Suprapubic skin (tissue), 4 donors: Measurements from ENCODE around the gene TXNIP. TPM values are rescaled to one million over a fixed set of nuclear protein-coding genes. Genes with fewer than 3 reads are reported as not detected.

Experiments used
- DNase-seq, 2 donors: peaks; one replicate each; pipeline ENCODE4 v3.0.0-alpha.2; 2019; ENCODE audit warnings: low spot score in 2 of 2
- H3K27ac ChIP-seq: fragments of 200-600 bp; sonication (generic); one replicate; pipeline ENCODE4 v1.5.1; 2019
- H3K27me3 ChIP-seq: fragments of 200-600 bp; sonication (generic); one replicate; pipeline ENCODE4 v1.5.1; 2019
- H3K36me3 ChIP-seq: fragments of 200-600 bp; sonication (generic); one replicate; pipeline ENCODE4 v1.5.1; 2019
- H3K4me1 ChIP-seq: fragments of 200-600 bp; sonication (generic); one replicate; pipeline ENCODE4 v1.5.1; 2019
- H3K4me3 ChIP-seq: fragments of 200-600 bp; sonication (generic); one replicate; pipeline ENCODE4 v1.5.1; 2019; ENCODE audit warnings: mild to moderate bottlenecking
- H3K9me3 ChIP-seq: fragments of 200-600 bp; sonication (generic); one replicate; pipeline ENCODE4 v1.5.1; 2019
- CTCF ChIP-seq, 2 donors: fragments of 200-600 bp in 1 of 2; fragments of 450-650 bp in 1 of 2; sonication (generic) in 1 of 2; IDR thresholded peaks; one replicate each; pipeline ENCODE4 v1.5.1; 2016 to 2019; ENCODE audit warnings: antibody characterized with exemption in 2 of 2, mild to moderate bottlenecking in 1 of 2, moderate library complexity in 1 of 2
- EP300 ChIP-seq: sonication (generic); formaldehyde crosslinking; IDR thresholded peaks from one replicate; pipeline ENCODE4 v1.6.1; 2017; ENCODE audit warnings: antibody characterized with exemption
- POLR2A ChIP-seq, 2 donors: fragments of 450-650 bp; IDR thresholded peaks; one replicate each; pipeline ENCODE4 v1.6.1; 2017; ENCODE audit warnings: antibody characterized with exemption in 2 of 2, mild to moderate bottlenecking in 2 of 2, moderate library complexity in 2 of 2
- POLR2AphosphoS5 ChIP-seq, 3 donors: sonication (generic); formaldehyde crosslinking; IDR thresholded peaks; one replicate each; pipeline ENCODE4 v1.6.1; 2017; ENCODE audit warnings: antibody characterized with exemption in 3 of 3
- WGBS: methylation state at CpG from one replicate; pipeline ENCODE4 v1.1.5; 2018; 5-methylcytosine and 5-hydroxymethylcytosine counted together
- total RNA-seq, 4 donors: library from RNA; depleted of rRNA; stranded (reverse); fragments of >200 nt; gene quantifications; one replicate each; pipeline ENCODE4 v1.1.0, GENCODE V29; 2016

TXNIP gene
- total RNA-seq, 4 donors from 2014 or later: 2,326 to 8,649 (median 2,541) TPM

DNA sequence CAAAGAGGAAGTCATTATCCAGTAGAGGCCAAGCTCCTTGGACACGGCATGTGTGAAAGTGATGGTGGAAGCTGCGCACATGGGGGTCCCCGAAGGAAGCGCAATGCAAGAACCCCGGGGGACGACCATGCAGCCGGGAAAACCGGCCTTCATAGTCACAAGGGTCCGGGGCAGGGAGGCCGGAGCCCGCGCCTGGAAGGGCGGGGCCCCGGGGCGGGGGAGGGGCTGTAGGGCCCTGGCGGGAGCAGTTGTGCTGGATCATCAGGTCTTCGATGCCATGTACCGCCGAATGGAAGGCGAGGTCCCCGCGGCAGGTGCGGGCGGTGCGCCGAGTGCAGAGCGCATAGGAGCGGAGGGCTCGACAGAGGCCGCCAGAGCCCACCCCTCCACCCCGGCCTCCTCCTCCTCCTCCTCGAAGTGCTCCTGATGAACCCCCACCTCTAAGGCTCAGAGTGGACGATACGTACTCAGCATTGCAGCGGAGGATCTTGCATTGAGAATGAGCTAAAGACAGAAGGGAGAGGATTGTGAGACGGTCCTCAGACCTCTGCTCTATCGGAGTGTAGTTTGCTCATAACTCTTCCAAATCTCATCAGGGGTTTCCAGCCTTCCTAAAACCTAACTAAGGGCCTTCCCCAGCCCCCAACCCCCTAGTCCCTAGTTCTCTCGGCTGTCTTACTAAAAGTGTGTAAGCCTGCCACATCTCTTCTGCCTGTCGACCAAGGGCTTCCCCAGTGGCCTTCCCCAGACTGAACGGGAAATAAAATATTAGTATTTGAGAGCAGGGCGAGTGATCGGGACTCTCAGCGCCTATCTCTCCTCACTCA, 23.1 kb upstream of the TXNIP start:
- H3K27ac ChIP-seq: no peak overlapping the region
- DNase-seq: peak in 1 of 2 donors; percentile 53
- H3K9me3 ChIP-seq: no peaks in the 10 kb centered on the region
- no peak for TF ChIP-seq CTCF (IDR thresholded peaks at IDR 0.05)
- TF ChIP-seq POLR2A (IDR thresholded peaks at IDR 0.05): no peak
- TF ChIP-seq EP300: no peak
- TF ChIP-seq POLR2AphosphoS5 (IDR thresholded peaks at IDR 0.05): no peak
- peaks cover 9% of the 10 kb centered on the region for H3K4me1 ChIP-seq
- H3K4me3 ChIP-seq: peak overlapping the region; percentile 33
- H3K36me3 ChIP-seq: no peaks in the 10 kb centered on the region
- 31% methylated on average over 24 of the region's 43 CpGs for WGBS
- peaks cover 30% of the 10 kb centered on the region for H3K27me3 ChIP-seq

DNA sequence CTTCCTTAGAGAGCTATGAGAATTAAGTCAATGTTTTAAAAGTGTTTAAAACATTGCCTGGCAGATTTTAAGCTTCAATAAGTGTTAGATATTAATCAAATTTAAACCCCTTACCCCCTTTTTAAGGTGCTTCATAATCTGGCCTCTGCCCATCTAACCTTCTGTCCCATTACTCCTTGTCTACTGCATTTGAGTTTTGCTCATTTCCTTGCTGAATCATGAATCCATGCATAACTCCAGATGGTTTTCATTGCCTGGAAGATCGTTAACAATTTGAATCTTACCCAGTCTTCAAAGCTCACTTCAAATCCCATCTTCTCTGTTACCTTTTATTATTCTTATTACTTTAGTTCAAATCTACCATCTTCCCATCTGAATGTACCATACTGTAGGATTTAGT, 20.5 kb upstream of the TXNIP start:
- Histone ChIP-seq H3K36me3 (no peaks in the 10 kb centered on the region), H3K4me3 (no peak overlapping the region), H3K4me1 (peaks cover 16% of the 10 kb centered on the region), H3K27ac (no peak overlapping the region), H3K9me3 (no peaks in the 10 kb centered on the region), H3K27me3 (peaks cover 25% of the 10 kb centered on the region)
- WGBS: 38% methylated on average over 1 of the region's 1 CpG
- no peak for DNase-seq
- no peak for TF ChIP-seq CTCF (IDR thresholded peaks at IDR 0.05)
- no peak for TF ChIP-seq POLR2A (IDR thresholded peaks at IDR 0.05)
- no peak for TF ChIP-seq POLR2AphosphoS5 (IDR thresholded peaks at IDR 0.05)
- TF ChIP-seq EP300: no peak

- DNase-seq: no peak
- H3K27me3 ChIP-seq: no peaks in the 10 kb centered on the region
- 83% methylated on average over 6 of the region's 6 CpGs for WGBS
- H3K9me3 ChIP-seq: no peaks in the 10 kb centered on the region
- no peak for TF ChIP-seq CTCF (IDR thresholded peaks at IDR 0.05)
- no peak for TF ChIP-seq POLR2A (IDR thresholded peaks at IDR 0.05)
- no peak for TF ChIP-seq EP300
- no peak overlapping the region for H3K27ac ChIP-seq
- H3K4me3 ChIP-seq: no peak overlapping the region
- peaks cover 6% of the 10 kb centered on the region for H3K4me1 ChIP-seq
- no peaks in the 10 kb centered on the region for H3K36me3 ChIP-seq
Observed at GRCh38 chr1:146013559-146013922, 17.2 kb upstream of the TXNIP start.

DNA sequence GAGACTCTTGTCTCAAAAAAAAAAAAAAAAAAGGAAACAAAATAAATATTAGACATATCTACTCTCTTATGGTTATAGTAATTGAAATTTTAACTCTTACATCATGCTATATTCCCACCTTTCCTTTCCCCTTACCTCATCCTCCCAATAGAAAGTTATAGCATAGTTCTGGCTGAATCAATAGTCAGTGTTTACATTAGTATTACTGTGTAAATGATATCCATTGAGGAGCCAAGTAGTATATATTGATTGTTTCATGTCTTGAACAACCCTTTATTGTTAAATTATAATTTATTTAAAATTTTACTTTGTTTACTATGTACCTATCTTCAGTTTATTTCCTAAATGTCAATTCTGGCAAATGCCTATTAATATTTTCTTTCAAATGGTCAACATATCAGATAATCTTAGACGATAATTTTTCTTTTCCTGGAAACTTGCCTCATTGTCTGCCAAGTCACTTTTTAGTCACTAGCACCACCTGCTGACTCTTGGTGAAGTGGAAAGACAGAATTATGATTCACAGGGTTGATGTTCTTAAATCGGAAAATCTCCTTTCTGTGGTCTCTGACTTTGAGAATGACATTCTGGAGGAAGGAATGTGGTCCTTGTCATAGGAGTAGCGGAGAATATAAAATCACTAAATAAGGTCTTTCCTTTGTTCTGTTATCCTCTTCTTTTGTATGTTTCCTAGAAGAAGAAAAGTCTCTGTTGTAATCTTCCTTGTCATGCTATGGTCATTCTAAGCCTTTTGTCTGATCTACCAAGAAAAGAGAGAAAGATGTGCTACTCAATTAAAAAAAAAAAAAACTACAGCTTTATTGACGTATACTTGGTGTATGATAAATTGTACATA, 16.6 kb upstream of the TXNIP start:
- H3K4me3 ChIP-seq: no peak overlapping the region
- TF ChIP-seq POLR2A (IDR thresholded peaks at IDR 0.05) (no peak), CTCF (IDR thresholded peaks at IDR 0.05) (peak; percentile 54 to 82)
- 17% methylated on average over 4 of the region's 4 CpGs for WGBS
- no peaks in the 10 kb centered on the region for H3K9me3 ChIP-seq
- H3K36me3 ChIP-seq: no peaks in the 10 kb centered on the region
- peaks cover 6% of the 10 kb centered on the region for H3K4me1 ChIP-seq
- H3K27ac ChIP-seq: no peak overlapping the region
- H3K27me3 ChIP-seq: no peaks in the 10 kb centered on the region
- no peak for DNase-seq

DNA sequence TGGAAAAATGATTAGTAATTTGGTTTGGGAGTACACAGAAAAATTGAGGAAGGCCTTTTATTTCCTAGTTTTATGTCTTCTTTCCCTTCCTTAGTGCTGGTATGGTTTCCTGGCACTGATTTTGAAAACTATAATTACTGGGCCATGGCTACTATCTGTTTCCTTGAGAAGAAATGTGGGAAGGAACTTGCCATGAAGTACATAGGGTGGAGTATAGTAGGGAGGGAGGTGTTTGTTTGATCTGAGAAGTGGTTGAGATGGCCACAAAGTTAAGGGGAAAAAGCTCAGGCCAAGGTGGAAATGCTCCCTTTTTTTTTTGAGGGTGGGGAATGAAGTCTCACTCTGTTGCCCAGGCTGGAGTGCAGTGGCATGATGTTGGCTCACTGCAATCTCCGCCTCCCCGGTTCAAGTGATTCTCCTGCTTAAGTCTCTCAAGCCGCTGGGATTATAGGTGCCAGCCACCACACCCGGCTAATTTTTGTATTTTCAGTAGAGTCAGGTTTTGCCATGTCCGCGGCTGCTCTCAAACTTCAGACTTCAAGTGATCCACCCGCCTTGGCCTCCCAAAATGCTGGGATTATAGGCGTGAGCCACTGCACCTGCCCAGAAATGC, 13.9 kb upstream of the TXNIP start:
- peaks cover 29% of the 10 kb centered on the region for H3K4me1 ChIP-seq

More for the DNA sequence above, 13.9 kb upstream of the TXNIP start:
- no peaks in the 10 kb centered on the region for H3K27me3 ChIP-seq
- DNase-seq: no peak
- 69% methylated on average over 8 of the region's 8 CpGs for WGBS
- peak overlapping the region; percentile 23 for H3K27ac ChIP-seq
- no peaks in the 10 kb centered on the region for H3K36me3 ChIP-seq
- no peaks in the 10 kb centered on the region for H3K9me3 ChIP-seq
- TF ChIP-seq EP300: no peak
- TF ChIP-seq POLR2AphosphoS5 (IDR thresholded peaks at IDR 0.05): no peak
- no peak for TF ChIP-seq POLR2A (IDR thresholded peaks at IDR 0.05)
- no peak for TF ChIP-seq CTCF (IDR thresholded peaks at IDR 0.05)
- no peak overlapping the region for H3K4me3 ChIP-seq
